IMR-90 (cell line): Measurements from ENCODE around the gene ADSS1. TPM values are rescaled to one million over a fixed set of nuclear protein-coding genes. Genes with fewer than 3 reads are reported as not detected.

ENCODE experiments used
- ATAC-seq: fragments of 200-7000 bp; cut with Tn5 transposase; 2 replicates; pipeline ENCODE4 v1.9.1; 2020; ENCODE audit warnings: low read depth, mild to moderate bottlenecking, moderate library complexity
- BruUV-seq: library from RNA; stranded (reverse); fragments of 400-500 nt; replicated peaks from 2 replicates; lab custom pipeline; 2021; lab: Mats Ljungman, UMichigan
- CTCF ChIA-PET: fragments of 300-600 bp; formaldehyde crosslinking; extraction: SDS; loops from one replicate; lab custom pipeline; 2021; ENCODE audit warnings: antibody characterized with exemption; lab: Yijun Ruan, JAX
- POLR2A ChIA-PET: fragments of 300-600 bp; sonication (Branson Sonifier 250); formaldehyde crosslinking; loops from one replicate; lab custom pipeline; 2022; ENCODE audit warnings: antibody characterized with exemption; ENCODE audit not compliant: unreplicated experiment; lab: Charles Lee
- DNase-seq: peaks from one replicate; pipeline ENCODE4 v3.0.0; 2013
- H2AFZ ChIP-seq: replicated peaks from 2 replicates; pipeline ENCODE3; 2013; ENCODE audit warnings: low read length, mild to moderate bottlenecking; ENCODE audit not compliant: poor library complexity
- H2AK5ac ChIP-seq: 2 replicates; pipeline ENCODE4 v1.6.1; 2013; ENCODE audit warnings: low read depth, low read length, inconsistent platforms
- H2AK9ac ChIP-seq: replicated peaks from 2 replicates; pipeline ENCODE3; 2013; ENCODE audit warnings: mild to moderate bottlenecking, low read depth, low read length, moderate library complexity; ENCODE audit not compliant: poor library complexity
- H2BK120ac ChIP-seq: 2 replicates; pipeline ENCODE4 v1.6.1; 2013; ENCODE audit warnings: low read depth, low read length, inconsistent platforms
- H2BK15ac ChIP-seq: 3 replicates; pipeline ENCODE4 v1.6.1; 2013; ENCODE audit warnings: low read depth, low read length, inconsistent platforms
- H2BK20ac ChIP-seq: 2 replicates; pipeline ENCODE4 v1.6.1; 2013; ENCODE audit warnings: low read depth, mild to moderate bottlenecking, inconsistent platforms, low read length, moderate library complexity
- H2BK5ac ChIP-seq: 2 replicates; pipeline ENCODE4 v1.6.1; 2013; ENCODE audit warnings: mild to moderate bottlenecking, low read depth, low read length, inconsistent platforms; ENCODE audit not compliant: poor library complexity, severe bottlenecking
- H3K14ac ChIP-seq: replicated peaks from 2 replicates; pipeline ENCODE4 v1.6.1; 2013; ENCODE audit warnings: low read depth, low read length, inconsistent platforms
- H3K18ac ChIP-seq: 2 replicates; pipeline ENCODE4 v1.6.1; 2013; ENCODE audit warnings: low read depth, low read length, control low read depth
- H3K23ac ChIP-seq: 2 replicates; pipeline ENCODE4 v1.6.1; 2013; ENCODE audit warnings: low read depth, low read length, inconsistent platforms
- H3K27ac ChIP-seq: 2 replicates; pipeline ENCODE4 v1.5.1; 2013; ENCODE audit warnings: mild to moderate bottlenecking, control low read depth, low read length; ENCODE audit not compliant: insufficient read depth
- H3K27me3 ChIP-seq: 2 replicates; pipeline ENCODE4 v1.6.1; 2013; ENCODE audit warnings: low read length; ENCODE audit not compliant: control insufficient read depth, insufficient read depth
- H3K36me3 ChIP-seq: 2 replicates; pipeline ENCODE4 v1.6.1; 2013; ENCODE audit warnings: low read length, mixed read lengths; ENCODE audit not compliant: control insufficient read depth, insufficient read depth
- H3K4ac ChIP-seq: 2 replicates; pipeline ENCODE4 v1.6.1; 2013; ENCODE audit warnings: low read depth, low read length, inconsistent platforms
- H3K4me1 ChIP-seq: 2 replicates; pipeline ENCODE4 v1.6.1; 2013; ENCODE audit warnings: low read length, mixed read lengths; ENCODE audit not compliant: control insufficient read depth, insufficient read depth
- H3K4me2 ChIP-seq: 2 replicates; pipeline ENCODE4 v1.6.1; 2013; ENCODE audit warnings: low read depth, mild to moderate bottlenecking, control low read depth, low read length, moderate library complexity
- H3K4me3 ChIP-seq: 2 replicates; pipeline ENCODE4 v1.5.1; 2013; ENCODE audit warnings: low read depth, mild to moderate bottlenecking, control low read depth, low read length, moderate library complexity; ENCODE audit not compliant: insufficient read depth
- H3K56ac ChIP-seq: 2 replicates; pipeline ENCODE4 v1.6.1; 2013; ENCODE audit warnings: low read length, inconsistent platforms; ENCODE audit not compliant: insufficient read depth; ENCODE audit errors: extremely low read depth
- H3K79me1 ChIP-seq, 2 experiments: 2 replicates each; pipeline ENCODE4 v1.6.1; 2013; ENCODE audit warnings: low read length in 2 of 2, inconsistent platforms in 1 of 2, low read depth in 1 of 2
- H3K9ac ChIP-seq: 2 replicates; pipeline ENCODE4 v1.6.1; 2013; ENCODE audit warnings: low read depth, low read length, control low read depth
- H3K9me1 ChIP-seq: 2 replicates; pipeline ENCODE4 v1.6.1; 2013; ENCODE audit warnings: low read length, inconsistent platforms; ENCODE audit not compliant: insufficient read depth
- H3K9me3 ChIP-seq: 2 replicates; pipeline ENCODE4 v1.6.1; 2013; ENCODE audit warnings: low read length; ENCODE audit not compliant: control insufficient read depth, insufficient read depth
- H4K20me1 ChIP-seq: 2 replicates; pipeline ENCODE4 v1.6.1; 2013; ENCODE audit warnings: low read length, inconsistent platforms; ENCODE audit not compliant: insufficient read depth
- H4K5ac ChIP-seq: 2 replicates; pipeline ENCODE4 v1.6.1; 2013; ENCODE audit warnings: mild to moderate bottlenecking, low read depth, low read length, control low read depth
- H4K8ac ChIP-seq, 2 experiments: 2 replicates each; pipeline ENCODE4 v1.6.1; 2013; ENCODE audit warnings: low read depth in 2 of 2, low read length in 2 of 2, control low read depth in 1 of 2, inconsistent platforms in 1 of 2
- H4K91ac ChIP-seq: 2 replicates; pipeline ENCODE4 v1.6.1; 2013; ENCODE audit warnings: low read depth, low read length, inconsistent platforms; ENCODE audit not compliant: insufficient read depth
- BHLHE40 ChIP-seq: fragments of 150-350 bp; IDR thresholded peaks from 2 replicates; pipeline ENCODE4 v1.6.1; 2016; ENCODE audit warnings: mild to moderate bottlenecking, low read depth, low read length
- FOS ChIP-seq: fragments of 150-350 bp; IDR thresholded peaks from 2 replicates; pipeline ENCODE4 v1.6.1; 2016; ENCODE audit warnings: low read depth, low read length
- WGBS, 2 experiments: methylation state at CpG; one replicate each; pipeline versions ENCODE4 v1.1.5 to v1.1.7; 2013; ENCODE audit warnings: missing lambda C conversion rate in 2 of 2; ENCODE audit not compliant: insufficient read length in 1 of 2; ENCODE audit errors: extremely low coverage in 2 of 2; 5-methylcytosine and 5-hydroxymethylcytosine counted together
- dilution Hi-C: fragments of 300-500 bp; cut with HindIII; formaldehyde crosslinking; loops from one replicate; pipeline ENCODE4 v1.14.3; 2018; ENCODE audit warnings: low sequenced_read_pairs; ENCODE audit not compliant: unreplicated experiment
- in situ Hi-C: fragments of 300-500 bp; cut with MboI; formaldehyde crosslinking; loops from 3 replicates; pipeline ENCODE4 v1.14.3; 2019; ENCODE audit warnings: low sequenced_read_pairs, inconsistent platforms, mixed read lengths
- intact Hi-C: fragments of 100-400 bp; cut with micrococcal nuclease; formaldehyde crosslinking; loops from 2 replicates; pipeline ENCODE4 v1.10.0; 2022
- polyA plus RNA-seq, 3 experiments: library from polyadenylated mRNA; depleted of rRNA; stranded (reverse); fragments of >200 nt; gene quantifications; 2 replicates each; pipeline ENCODE4 v1.2.3, GENCODE V29; 2012; ENCODE audit warnings: low replicate concordance in 1 of 3
- total RNA-seq: library from RNA; depleted of rRNA; stranded (reverse); fragments of >200 nt; gene quantifications from 2 replicates; pipeline ENCODE4 v1.2.3, GENCODE V29; 2012

Gene ADSS1
- total and polyA plus RNA-seq, 2 of the 4 experiments (the other 2 are of a cell fraction) = 1.8 to 5.2 TPM

DNA sequence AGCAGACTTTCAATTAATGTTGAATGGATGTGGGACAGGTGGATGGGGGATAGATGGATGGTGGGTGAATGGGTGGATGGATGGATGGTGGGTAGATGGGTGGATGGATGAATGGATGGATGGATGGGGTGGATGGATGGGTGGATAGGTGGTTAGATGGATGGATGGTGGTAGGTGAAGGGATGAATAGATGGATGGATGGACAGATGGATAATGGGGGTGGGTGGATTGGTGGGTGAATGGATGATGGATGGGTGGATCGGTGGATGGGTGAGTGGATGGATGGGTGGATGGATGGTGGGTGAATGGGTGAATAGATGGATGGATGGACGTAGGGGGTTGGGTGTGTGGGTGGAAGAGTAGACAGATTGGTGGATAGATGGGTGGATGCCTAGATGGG, 48.6 kb upstream of the ADSS1 start:
- no peak overlapping the region for H3K56ac ChIP-seq
- ChIA-PET CTCF (no interaction called here), POLR2A (no interaction called here)
- 80 to 100% methylated on average over 2 of the region's 2 CpGs for WGBS, 2 experiments
- H3K27me3 ChIP-seq = no peaks in the 10 kb centered on the region
- H4K5ac ChIP-seq = no peak overlapping the region
- H2BK20ac ChIP-seq = no peak overlapping the region
- no peaks in the 10 kb centered on the region for H3K36me3 ChIP-seq
- ATAC-seq (no peak), DNase-seq (no peak)
- H3K23ac ChIP-seq = no peak overlapping the region
- H3K9me3 ChIP-seq = no peaks in the 10 kb centered on the region; the same call in 1 of the 2 replicates
- no peak overlapping the region for H3K18ac ChIP-seq
- no peak overlapping the region for H3K27ac ChIP-seq
- H2AK5ac ChIP-seq = no peak overlapping the region
- no peak overlapping the region for H3K9ac ChIP-seq
- no peaks in the 10 kb centered on the region for H4K20me1 ChIP-seq
- in situ Hi-C loops (no loop called here), dilution Hi-C loops (no loop called here), intact Hi-C loops (no loop called here)
- no peak overlapping the region for H2BK5ac ChIP-seq
- H4K8ac ChIP-seq = no peak overlapping the region
- H3K4me3 ChIP-seq = no peak overlapping the region
- no peak overlapping the region for H2BK15ac ChIP-seq
- no peak overlapping the region for H3K4ac ChIP-seq
- peak overlapping the region; percentile 41 for H2AFZ ChIP-seq
- BruUV-seq = no TSS peak
- H3K9me1 ChIP-seq = peaks cover 7% of the 10 kb centered on the region; the same call in 1 of the 2 replicates
- peaks cover 24% of the 10 kb centered on the region for H3K4me1 ChIP-seq
- TF ChIP-seq FOS (no peak), BHLHE40 (no peak)
- H3K4me2 ChIP-seq = no peak overlapping the region
- H4K91ac ChIP-seq = no peak overlapping the region
- H3K79me1 ChIP-seq = peaks cover 0 to 17% of the 10 kb centered on the region in 2 experiments; a peak in 2 of 4 replicates
- no peak overlapping the region for H2AK9ac ChIP-seq
- H2BK120ac ChIP-seq = no peak overlapping the region
- no peak overlapping the region for H3K14ac ChIP-seq
